Smooth muscle cell (in vitro differentiated cells): ENCODE results near the gene CAST. TPM values are rescaled to one million over a fixed set of nuclear protein-coding genes. Genes with fewer than 3 reads are reported as not detected.
A peak's percentile ranks its signal among the peaks of the same experiment; 100 is the strongest.

Experiments used
- DNase-seq: peaks from one replicate; lab custom pipeline; 2025; ENCODE audit not compliant: unreplicated experiment; lab: John Stamatoyannopoulos, UW
- H2AFZ ChIP-seq: fragments of 200-600 bp; sonication (generic); 2 replicates; pipeline ENCODE4 v1.6.0; 2016; ENCODE audit warnings: antibody characterized with exemption, low read depth, mild to moderate bottlenecking
- H3F3A ChIP-seq: fragments of 200-600 bp; sonication (generic); 2 replicates; pipeline ENCODE4 v1.6.0; 2017; ENCODE audit warnings: antibody characterized with exemption, low read depth
- H3K27ac ChIP-seq: fragments of 200-600 bp; sonication (generic); 2 replicates; pipeline ENCODE4 v1.5.1; 2016; ENCODE audit warnings: low read depth, mild to moderate bottlenecking
- H3K27me3 ChIP-seq: fragments of 200-600 bp; sonication (generic); 2 replicates; pipeline ENCODE4 v1.6.1; 2016; ENCODE audit warnings: low read depth, mild to moderate bottlenecking
- H3K36me3 ChIP-seq: fragments of 200-600 bp; sonication (generic); 2 replicates; pipeline ENCODE4 v1.5.1; 2016; ENCODE audit warnings: low read depth
- H3K4me1 ChIP-seq: fragments of 200-600 bp; sonication (generic); 2 replicates; pipeline ENCODE4 v1.5.1; 2016; ENCODE audit warnings: low read depth
- H3K4me2 ChIP-seq: fragments of 200-600 bp; sonication (generic); 2 replicates; pipeline ENCODE4 v1.6.0; 2016; ENCODE audit warnings: mild to moderate bottlenecking
- H3K4me3 ChIP-seq: fragments of 200-600 bp; sonication (generic); 2 replicates; pipeline ENCODE4 v1.5.1; 2016; ENCODE audit warnings: mild to moderate bottlenecking
- H3K79me2 ChIP-seq: fragments of 200-600 bp; sonication (generic); 2 replicates; pipeline ENCODE4 v1.6.0; 2016; ENCODE audit warnings: low read depth, mild to moderate bottlenecking
- H3K9ac ChIP-seq: fragments of 200-600 bp; sonication (generic); 2 replicates; pipeline ENCODE4 v1.6.0; 2016; ENCODE audit warnings: low read depth
- H3K9me3 ChIP-seq: fragments of 200-600 bp; sonication (generic); replicated peaks from 2 replicates; pipeline ENCODE4 v1.5.1; 2016; ENCODE audit warnings: low read depth
- H4K20me1 ChIP-seq: fragments of 200-600 bp; sonication (generic); 2 replicates; pipeline ENCODE4 v1.6.0; 2016; ENCODE audit warnings: low read depth
- CTCF ChIP-seq: fragments of 200-600 bp; sonication (generic); IDR thresholded peaks from 2 replicates; pipeline ENCODE4 v1.5.1; 2017; ENCODE audit warnings: borderline replicate concordance, mild to moderate bottlenecking, antibody characterized with exemption; ENCODE audit not compliant: insufficient read depth, poor library complexity, severe bottlenecking
- WGBS: methylation state at CpG from one replicate; pipeline ENCODE4 v1.1.7; 2016; ENCODE audit warnings: low lambda C conversion rate; 5-methylcytosine and 5-hydroxymethylcytosine counted together
- polyA plus RNA-seq: library from polyadenylated mRNA; unstranded; fragments of >200 nt; fragmentation: Nextera tagmentation; extraction: Ambion mirVana; gene quantifications from 2 replicates; pipeline ENCODE4 v1.2.1, GENCODE V29; 2016
- total RNA-seq: library from RNA; depleted of rRNA; stranded (reverse); fragments of >200 nt; gene quantifications from 2 replicates; pipeline ENCODE4 v1.2.3, GENCODE V29; 2014

The CAST gene
- total and polyA plus RNA-seq, 2 experiments from 2014 or later, result 76.2 to 189 TPM

DNA sequence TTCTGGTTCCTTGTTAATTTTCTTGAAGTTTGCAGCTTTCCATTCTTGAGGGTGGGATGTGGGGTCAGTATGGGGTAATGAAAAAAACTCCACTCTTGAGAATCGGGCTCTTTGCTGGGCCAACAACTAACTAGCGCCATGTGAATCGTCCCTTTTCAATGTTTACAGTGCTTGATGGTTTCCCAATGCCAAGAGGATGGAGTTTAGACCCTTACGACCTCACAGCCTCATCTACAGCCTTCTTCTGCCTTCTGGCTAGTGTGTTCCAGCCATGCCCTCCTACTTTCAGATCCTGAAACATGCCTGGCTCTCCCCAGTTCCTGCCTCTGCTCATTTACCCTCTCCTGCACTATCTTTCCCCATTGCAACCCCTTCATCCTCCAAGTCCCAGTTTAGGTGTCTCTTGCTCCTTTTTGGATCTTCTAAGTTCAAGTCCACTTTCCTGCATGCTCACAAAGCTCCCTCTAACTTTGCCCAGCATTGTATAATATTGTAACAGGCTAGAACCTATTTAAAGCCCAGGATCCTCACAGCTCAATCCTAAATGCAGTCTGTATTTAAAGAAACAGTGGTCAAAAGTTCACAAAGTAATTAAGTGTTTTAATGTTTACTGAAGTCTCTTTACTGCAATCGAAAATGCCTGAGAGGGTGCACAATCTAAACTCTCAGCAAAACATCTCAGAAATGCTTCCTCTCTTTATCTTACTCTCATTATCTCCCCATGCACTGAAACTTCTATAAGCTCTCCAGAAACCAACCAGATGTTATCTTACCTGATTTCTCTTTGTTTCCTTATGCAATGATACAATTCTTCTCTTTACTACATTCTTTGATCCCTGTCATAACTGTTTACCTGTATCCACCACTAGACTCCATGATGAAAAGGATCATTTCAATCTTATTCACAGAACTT lies 20.6 kb upstream of the CAST start:
- no peak overlapping the region for H3K4me3 ChIP-seq
- TF ChIP-seq CTCF, result no peak
- H3K9ac ChIP-seq, result no peak overlapping the region
- no peaks in the 10 kb centered on the region for H3K79me2 ChIP-seq
- no peak overlapping the region for H3K27ac ChIP-seq
- H3K9me3 ChIP-seq, result no peaks in the 10 kb centered on the region
- H3K36me3 ChIP-seq, result no peaks in the 10 kb centered on the region
- H3K4me1 ChIP-seq, result no peaks in the 10 kb centered on the region
- H3K27me3 ChIP-seq, result no peaks in the 10 kb centered on the region
- WGBS, result 82% methylated on average over 5 of the region's 5 CpGs
- no peak for DNase-seq
- no peak overlapping the region for H3K4me2 ChIP-seq
- no peaks in the 10 kb centered on the region for H3F3A ChIP-seq
- no peak overlapping the region for H2AFZ ChIP-seq
- no peaks in the 10 kb centered on the region for H4K20me1 ChIP-seq

GRCh38 chr5:96642281-96642640 lies 19.9 kb upstream of the CAST start:
- H3K27me3 ChIP-seq, result no peaks in the 10 kb centered on the region
- 78% methylated on average over 2 of the region's 2 CpGs for WGBS
- H3K4me1 ChIP-seq, result no peaks in the 10 kb centered on the region
- H3K27ac ChIP-seq, result no peak overlapping the region
- H4K20me1 ChIP-seq, result no peaks in the 10 kb centered on the region
- no peaks in the 10 kb centered on the region for H3K9me3 ChIP-seq
- H3K79me2 ChIP-seq, result no peaks in the 10 kb centered on the region
- no peak overlapping the region for H2AFZ ChIP-seq
- H3F3A ChIP-seq, result no peaks in the 10 kb centered on the region
- no peak for TF ChIP-seq CTCF
- DNase-seq, result no peak
- no peak overlapping the region for H3K4me2 ChIP-seq
- H3K36me3 ChIP-seq, result no peaks in the 10 kb centered on the region
- no peak overlapping the region for H3K4me3 ChIP-seq
- H3K9ac ChIP-seq, result no peak overlapping the region

DNA sequence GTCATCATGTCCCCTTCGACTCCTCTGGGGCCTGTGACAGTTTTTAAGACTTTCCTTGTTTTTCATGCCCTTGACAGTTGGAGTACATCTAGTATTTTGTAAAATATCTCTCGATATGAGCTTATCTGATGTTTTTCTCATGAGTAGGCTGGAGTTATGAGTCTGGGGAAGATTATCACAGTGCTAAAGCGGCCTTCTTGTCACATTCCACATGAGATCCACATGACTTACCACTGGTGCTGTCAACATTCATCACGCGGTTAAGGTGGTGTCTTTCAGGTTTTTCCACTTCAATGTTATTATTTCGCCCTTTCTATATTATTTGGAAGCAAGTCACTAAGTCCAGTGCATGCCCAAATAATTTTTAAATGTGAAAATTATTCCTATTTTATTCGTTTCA lies 17.1 kb upstream of the CAST start:
- no peaks in the 10 kb centered on the region for H3K79me2 ChIP-seq
- no peak for TF ChIP-seq CTCF
- no peaks in the 10 kb centered on the region for H3K9me3 ChIP-seq
- H3K4me3 ChIP-seq, result no peak overlapping the region
- H3K36me3 ChIP-seq, result no peaks in the 10 kb centered on the region
- H4K20me1 ChIP-seq, result no peaks in the 10 kb centered on the region
- H3K27ac ChIP-seq, result peak overlapping the region; percentile 64
- H3F3A ChIP-seq, result no peaks in the 10 kb centered on the region
- no peak overlapping the region for H3K4me2 ChIP-seq
- DNase-seq, result no peak
- no peaks in the 10 kb centered on the region for H3K27me3 ChIP-seq
- WGBS, result 68% methylated on average over 7 of the region's 7 CpGs
- H2AFZ ChIP-seq, result no peak overlapping the region
- H3K9ac ChIP-seq, result no peak overlapping the region
- no peaks in the 10 kb centered on the region for H3K4me1 ChIP-seq

GRCh38 chr5:96648023-96648422 lies 14.2 kb upstream of the CAST start:
- no peaks in the 10 kb centered on the region for H3K4me1 ChIP-seq
- H2AFZ ChIP-seq, result no peak overlapping the region
- H3K9ac ChIP-seq, result no peak overlapping the region
- no peaks in the 10 kb centered on the region for H4K20me1 ChIP-seq
- H3K27me3 ChIP-seq, result no peaks in the 10 kb centered on the region
- no peaks in the 10 kb centered on the region for H3K79me2 ChIP-seq
- H3K9me3 ChIP-seq, result no peaks in the 10 kb centered on the region
- DNase-seq, result no peak
- no peaks in the 10 kb centered on the region for H3F3A ChIP-seq
- TF ChIP-seq CTCF, result no peak
- H3K4me3 ChIP-seq, result no peak overlapping the region
- no peak overlapping the region for H3K4me2 ChIP-seq
- H3K36me3 ChIP-seq, result no peaks in the 10 kb centered on the region
- no peak overlapping the region for H3K27ac ChIP-seq
